Measurements from ENCODE around the gene CARD11. TPM values are rescaled to one million over a fixed set of nuclear protein-coding genes. Genes with fewer than 3 reads are reported as not detected.

The CARD11 gene
- total RNA-seq, 1 experiment from 2014 or later: 0.57 TPM

DNA sequence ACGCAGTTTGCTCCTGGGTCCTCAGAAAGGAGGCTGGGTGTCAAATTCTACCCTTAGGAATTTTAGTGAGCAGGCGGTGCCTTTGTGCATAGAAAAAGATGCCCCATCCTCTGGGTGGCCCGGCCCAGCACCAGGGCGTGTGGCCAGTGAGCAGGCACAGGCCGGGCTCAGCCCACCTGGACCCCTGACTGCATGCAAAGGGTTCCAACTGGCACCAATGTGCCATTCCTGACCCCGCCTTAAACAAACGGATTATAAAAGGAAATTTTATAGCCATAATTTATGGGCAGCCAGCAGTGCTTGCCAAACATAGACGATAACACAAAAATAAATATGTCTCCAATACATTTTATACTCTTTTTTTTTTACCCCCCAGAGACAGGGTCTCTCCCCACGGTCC, 159.5 kb downstream of the CARD11 start:
- Histone ChIP-seq H3K4me2 (ENCODE audit: low read length) (no peak overlapping the region), H3K4me3 (replicated peaks in 1 of 2; ENCODE audit: low read depth in 1 of 2, low read length in 2 of 2) (no peak overlapping the region), H3K27me3 (ENCODE audit: insufficient read depth, low read length) (no peaks in the 10 kb centered on the region), H3K36me3 (ENCODE audit: control insufficient read depth in 1 of 2, insufficient read depth in 2 of 2, low read length in 2 of 2) (no peaks in the 10 kb centered on the region), H3K9me2 (ENCODE audit: insufficient read depth) (no peaks in the 10 kb centered on the region), H3K4me1 (ENCODE audit: control insufficient read depth in 1 of 2, insufficient read depth in 2 of 2, low read length in 2 of 2) (no peaks in the 10 kb centered on the region), H2AFZ (ENCODE audit: low read depth, low read length, poor library complexity, severe bottlenecking) (no peak overlapping the region), H3K9ac (ENCODE audit: low read length) (no peak overlapping the region), H3K27ac (ENCODE audit: low read depth, low read length) (no peak overlapping the region), H3K79me2 (ENCODE audit: insufficient read depth, low read length) (no peaks in the 10 kb centered on the region), H3K9me3 (ENCODE audit: control insufficient read depth in 1 of 2, insufficient read depth in 1 of 2, low read depth in 1 of 2, low read length in 2 of 2) (no peaks in the 10 kb centered on the region), H4K20me1 (ENCODE audit: insufficient read depth) (no peaks in the 10 kb centered on the region)
- ChIA-PET CTCF (no interaction called here), RAD21 (ENCODE audit: low non-redundant PET in 1 of 2, low total read pairs in 2 of 2, uncharacterized antibody in 2 of 2, unreplicated experiment in 2 of 2) (no interaction called here), POLR2A (no interaction called here)
- TF ChIP-seq, protein P1, sequence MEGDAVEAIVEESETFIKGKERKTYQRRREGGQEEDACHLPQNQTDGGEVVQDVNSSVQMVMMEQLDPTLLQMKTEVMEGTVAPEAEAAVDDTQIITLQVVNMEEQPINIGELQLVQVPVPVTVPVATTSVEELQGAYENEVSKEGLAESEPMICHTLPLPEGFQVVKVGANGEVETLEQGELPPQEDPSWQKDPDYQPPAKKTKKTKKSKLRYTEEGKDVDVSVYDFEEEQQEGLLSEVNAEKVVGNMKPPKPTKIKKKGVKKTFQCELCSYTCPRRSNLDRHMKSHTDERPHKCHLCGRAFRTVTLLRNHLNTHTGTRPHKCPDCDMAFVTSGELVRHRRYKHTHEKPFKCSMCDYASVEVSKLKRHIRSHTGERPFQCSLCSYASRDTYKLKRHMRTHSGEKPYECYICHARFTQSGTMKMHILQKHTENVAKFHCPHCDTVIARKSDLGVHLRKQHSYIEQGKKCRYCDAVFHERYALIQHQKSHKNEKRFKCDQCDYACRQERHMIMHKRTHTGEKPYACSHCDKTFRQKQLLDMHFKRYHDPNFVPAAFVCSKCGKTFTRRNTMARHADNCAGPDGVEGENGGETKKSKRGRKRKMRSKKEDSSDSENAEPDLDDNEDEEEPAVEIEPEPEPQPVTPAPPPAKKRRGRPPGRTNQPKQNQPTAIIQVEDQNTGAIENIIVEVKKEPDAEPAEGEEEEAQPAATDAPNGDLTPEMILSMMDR (IDR thresholded peaks at IDR 0.05 in 2 of 3, conservative IDR thresholded peaks at IDR 0.05 in 1 of 3; ENCODE audit: borderline replicate concordance in 1 of 3, insufficient read depth in 1 of 3, low read depth in 2 of 3, low read length in 2 of 3): no peak
- TF ChIP-seq JUND (IDR thresholded peaks at IDR 0.05) (no peak), POLR2AphosphoS5 (IDR thresholded peaks at IDR 0.05; ENCODE audit: low read depth, low read length) (no peak)
- ATAC-seq (no peak), DNase-seq (ENCODE audit: low read depth, low spot score) (no peak)
- BruUV-seq (replicated peaks): no TSS peak
- intact Hi-C loops (cut with micrococcal nuclease): no loop called here

GRCh38 chr7:2883101-2883500, 160.6 kb downstream of the CARD11 start:
- RAD21 ChIA-PET (ENCODE audit: low non-redundant PET in 1 of 2, low total read pairs in 2 of 2, uncharacterized antibody in 2 of 2, unreplicated experiment in 2 of 2): no interaction called here
- no peaks in the 10 kb centered on the region for H3K9me2 ChIP-seq (ENCODE audit: insufficient read depth)
- BruUV-seq (replicated peaks): no TSS peak
- no peaks in the 10 kb centered on the region for H4K20me1 ChIP-seq (ENCODE audit: insufficient read depth)
- no peaks in the 10 kb centered on the region for H3K27me3 ChIP-seq (ENCODE audit: insufficient read depth, low read length)
- POLR2A ChIA-PET: no interaction called here
- no peaks in the 10 kb centered on the region for H3K79me2 ChIP-seq (ENCODE audit: insufficient read depth, low read length)
- intact Hi-C loops (cut with micrococcal nuclease): no loop called here
- H3K4me1 ChIP-seq (ENCODE audit: control insufficient read depth in 1 of 2, insufficient read depth in 2 of 2, low read length in 2 of 2): peaks cover 6 to 9% of the 10 kb centered on the region in 2 experiments
- H3K36me3 ChIP-seq (ENCODE audit: control insufficient read depth in 1 of 2, insufficient read depth in 2 of 2, low read length in 2 of 2): no peaks in the 10 kb centered on the region
- ATAC-seq: no peak
- no peak overlapping the region for H3K4me2 ChIP-seq (ENCODE audit: low read length)
- no peak overlapping the region for H2AFZ ChIP-seq (ENCODE audit: low read depth, low read length, poor library complexity, severe bottlenecking)
- no peak for DNase-seq (ENCODE audit: low read depth, low spot score)
- TF ChIP-seq EGR1 (IDR thresholded peaks at IDR 0.05; ENCODE audit: low read depth) (no peak), REST (IDR thresholded peaks at IDR 0.05; ENCODE audit: low read depth) (no peak)
- H3K4me3 ChIP-seq (replicated peaks in 1 of 2; ENCODE audit: low read depth in 1 of 2, low read length in 2 of 2): no peak overlapping the region
- CTCF ChIA-PET: no interaction called here
- no peaks in the 10 kb centered on the region for H3K9me3 ChIP-seq (ENCODE audit: control insufficient read depth in 1 of 2, insufficient read depth in 1 of 2, low read depth in 1 of 2, low read length in 2 of 2)
- H3K27ac ChIP-seq (ENCODE audit: low read depth, low read length): no peak overlapping the region
- H3K9ac ChIP-seq (ENCODE audit: low read length): no peak overlapping the region
